ENCODE measurements around the gene VN1R5.
"Not testable (repeated sequence)": the region's sequence is repeated elsewhere in the genome, so short reads cannot be mapped to it uniquely, and the experiment has no call there.

The VN1R5 gene

GRCh38 chr1:247216261-247216660 lies 39.6 kb upstream of the VN1R5 start:
- TF ChIP-seq EZH2phosphoT487 (conservative IDR thresholded peaks at IDR 0.05; ENCODE audit: low read length), result no peak
- TF ChIP-seq CTCF (IDR thresholded peaks at IDR 0.05; ENCODE audit: insufficient read depth, low read length, poor library complexity, severe bottlenecking), result no peak
- Histone ChIP-seq H3K9me2 (replicated peaks; ENCODE audit: insufficient read depth, low read length) (no peaks in the 10 kb centered on the region), H3K4me3 (ENCODE audit: insufficient read depth, low read length, poor library complexity, severe bottlenecking) (no peak overlapping the region), H4K20me1 (ENCODE audit: low read depth, low read length) (no peaks in the 10 kb centered on the region), H3K9me3 (ENCODE audit: insufficient read depth, low read length) (peaks cover under 1% of the 10 kb centered on the region; the same call in 1 of the 2 replicates), H3K27ac (ENCODE audit: low read depth, low read length) (no peak overlapping the region), H3K79me2 (ENCODE audit: insufficient read depth, low read length) (no peaks in the 10 kb centered on the region), H3K27me3 (ENCODE audit: low read length) (no peaks in the 10 kb centered on the region; the same call in 1 of the 2 replicates), H3K9ac (ENCODE audit: low read length) (no peak overlapping the region), H3K36me3 (ENCODE audit: low read length) (no peaks in the 10 kb centered on the region), H3F3A (ENCODE audit: insufficient read depth) (no peaks in the 10 kb centered on the region), H2AFZ (ENCODE audit: low read depth, low read length, severe bottlenecking) (no peak overlapping the region), H3K4me2 (ENCODE audit: low read depth, low read length, poor library complexity, severe bottlenecking) (no peak overlapping the region)

- H3F3A ChIP-seq (ENCODE audit: insufficient read depth), result no peaks in the 10 kb centered on the region
- no peaks in the 10 kb centered on the region for H3K9me2 ChIP-seq (replicated peaks; ENCODE audit: insufficient read depth, low read length)
- TF ChIP-seq EZH2phosphoT487 (conservative IDR thresholded peaks at IDR 0.05; ENCODE audit: low read length), result no peak
- no peak for TF ChIP-seq CTCF (IDR thresholded peaks at IDR 0.05; ENCODE audit: insufficient read depth, low read length, poor library complexity, severe bottlenecking)
- H3K4me2 ChIP-seq (ENCODE audit: low read depth, low read length, poor library complexity, severe bottlenecking), result no peak overlapping the region
- H3K4me3 ChIP-seq (ENCODE audit: insufficient read depth, low read length, poor library complexity, severe bottlenecking), result no peak overlapping the region
- no peaks in the 10 kb centered on the region for H3K79me2 ChIP-seq (ENCODE audit: insufficient read depth, low read length)
- H3K9me3 ChIP-seq (ENCODE audit: insufficient read depth, low read length), result peaks cover 4% of the 10 kb centered on the region; the same call in 1 of the 2 replicates
- no peak overlapping the region for H2AFZ ChIP-seq (ENCODE audit: low read depth, low read length, severe bottlenecking)
- no peak overlapping the region for H3K9ac ChIP-seq (ENCODE audit: low read length)
- H3K27me3 ChIP-seq (ENCODE audit: low read length), result no peaks in the 10 kb centered on the region; the same call in 1 of the 2 replicates
- H3K36me3 ChIP-seq (ENCODE audit: low read length), result no peaks in the 10 kb centered on the region
- no peaks in the 10 kb centered on the region for H4K20me1 ChIP-seq (ENCODE audit: low read depth, low read length)
- no peak overlapping the region for H3K27ac ChIP-seq (ENCODE audit: low read depth, low read length)
Observed at GRCh38 chr1:247218121-247218651, 37.7 kb upstream of the VN1R5 start.

GRCh38 chr1:247220280-247220679 lies 35.6 kb upstream of the VN1R5 start:
- H3K9ac ChIP-seq (ENCODE audit: low read length); H3F3A ChIP-seq (ENCODE audit: insufficient read depth); H3K9me2 ChIP-seq (replicated peaks; ENCODE audit: insufficient read depth, low read length); H3K4me2 ChIP-seq (ENCODE audit: low read depth, low read length, poor library complexity, severe bottlenecking); H4K20me1 ChIP-seq (ENCODE audit: low read depth, low read length); H3K9me3 ChIP-seq (ENCODE audit: insufficient read depth, low read length); H3K27me3 ChIP-seq (ENCODE audit: low read length); H2AFZ ChIP-seq (ENCODE audit: low read depth, low read length, severe bottlenecking); H3K4me3 ChIP-seq (ENCODE audit: insufficient read depth, low read length, poor library complexity, severe bottlenecking); H3K27ac ChIP-seq (ENCODE audit: low read depth, low read length); H3K36me3 ChIP-seq (ENCODE audit: low read length); H3K79me2 ChIP-seq (ENCODE audit: insufficient read depth, low read length): not testable (repeated sequence)

- H3K27ac ChIP-seq (ENCODE audit: low read depth, low read length), result no peak overlapping the region
- peaks cover 4% of the 10 kb centered on the region; the same call in 1 of the 2 replicates for H3K9me3 ChIP-seq (ENCODE audit: insufficient read depth, low read length)
- no peak overlapping the region for H3K4me2 ChIP-seq (ENCODE audit: low read depth, low read length, poor library complexity, severe bottlenecking)
- no peaks in the 10 kb centered on the region for H3K36me3 ChIP-seq (ENCODE audit: low read length)
- H3K9me2 ChIP-seq (replicated peaks; ENCODE audit: insufficient read depth, low read length), result no peaks in the 10 kb centered on the region
- H2AFZ ChIP-seq (ENCODE audit: low read depth, low read length, severe bottlenecking), result no peak overlapping the region
- H3F3A ChIP-seq (ENCODE audit: insufficient read depth), result no peaks in the 10 kb centered on the region
- H3K27me3 ChIP-seq (ENCODE audit: low read length), result no peaks in the 10 kb centered on the region
- no peak overlapping the region for H3K4me3 ChIP-seq (ENCODE audit: insufficient read depth, low read length, poor library complexity, severe bottlenecking)
- TF ChIP-seq CTCF (IDR thresholded peaks at IDR 0.05; ENCODE audit: insufficient read depth, low read length, poor library complexity, severe bottlenecking) (no peak), EZH2phosphoT487 (conservative IDR thresholded peaks at IDR 0.05; ENCODE audit: low read length) (no peak)
- no peak overlapping the region for H3K9ac ChIP-seq (ENCODE audit: low read length)
- no peaks in the 10 kb centered on the region for H3K79me2 ChIP-seq (ENCODE audit: insufficient read depth, low read length)
- no peaks in the 10 kb centered on the region for H4K20me1 ChIP-seq (ENCODE audit: low read depth, low read length)
Observed at GRCh38 chr1:247222840-247223239, 33.0 kb upstream of the VN1R5 start.
